GM12878 (cell line): Measurements from ENCODE around the gene HTRA2. TPM values are rescaled to one million over a fixed set of nuclear protein-coding genes. Genes with fewer than 3 reads are reported as not detected.

ENCODE experiments used
- ASH2L ChIP-seq: fragments of 300-600, 200-600 bp; sonication (generic); IDR thresholded peaks from 2 replicates; pipeline ENCODE4 v1.6.1; 2017; ENCODE audit warnings: low read depth, mild to moderate bottlenecking, borderline replicate concordance
- BCL11A ChIP-seq: IDR thresholded peaks from 2 replicates; pipeline ENCODE4 v1.6.1; 2011; ENCODE audit warnings: low read depth, low read length
- BCL3 ChIP-seq: IDR thresholded peaks from 2 replicates; pipeline ENCODE4 v1.6.1; 2011; ENCODE audit warnings: borderline replicate concordance, low read depth, mild to moderate bottlenecking, moderate library complexity, low read length; ENCODE audit not compliant: insufficient read depth, poor library complexity, severe bottlenecking
- DPF2 ChIP-seq: fragments of 450-650 bp; IDR thresholded peaks from 2 replicates; pipeline ENCODE4 v1.6.1; 2017; ENCODE audit warnings: mild to moderate bottlenecking
- EED ChIP-seq: sonication (generic); IDR thresholded peaks from 2 replicates; pipeline ENCODE4 v1.6.1; 2016; ENCODE audit warnings: antibody characterized with exemption, low read depth
- FOXK2 ChIP-seq: fragments of 450-650 bp; IDR thresholded peaks from 2 replicates; pipeline ENCODE4 v1.6.1; 2017; ENCODE audit warnings: mild to moderate bottlenecking, moderate library complexity
- GATAD2B ChIP-seq: fragments of 450-650 bp; conservative IDR thresholded peaks from 2 replicates; pipeline ENCODE4 v1.6.1; 2017; ENCODE audit warnings: low read depth, mild to moderate bottlenecking, moderate library complexity
- HDAC6 ChIP-seq: fragments of 200-600 bp; sonication (generic); IDR thresholded peaks from one replicate; pipeline ENCODE4 v1.8.0; 2017; ENCODE audit warnings: antibody characterized with exemption; ENCODE audit not compliant: unreplicated experiment
- IKZF1 ChIP-seq: fragments of 450-650 bp; conservative IDR thresholded peaks from 2 replicates; pipeline ENCODE4 v1.6.1; 2017; ENCODE audit warnings: antibody characterized with exemption, mild to moderate bottlenecking
- KDM1A ChIP-seq: fragments of 200-600 bp; sonication (generic); IDR thresholded peaks from 2 replicates; pipeline ENCODE4 v1.6.1; 2016; ENCODE audit warnings: borderline replicate concordance
- NFIC ChIP-seq: IDR thresholded peaks from 2 replicates; pipeline ENCODE4 v1.6.1; 2012; ENCODE audit warnings: low read depth, mild to moderate bottlenecking, inconsistent platforms, low read length, moderate library complexity
- NR2F1 ChIP-seq: fragments of 450-650 bp; conservative IDR thresholded peaks from 2 replicates; pipeline ENCODE4 v1.6.1; 2017; ENCODE audit warnings: mild to moderate bottlenecking
- REST ChIP-seq: IDR thresholded peaks from 2 replicates; pipeline ENCODE4 v1.6.1; 2012; ENCODE audit warnings: mild to moderate bottlenecking, low read depth, low read length
- SMAD5 ChIP-seq: IDR thresholded peaks from 2 replicates; pipeline ENCODE4 v1.6.1; 2016; ENCODE audit warnings: antibody characterized with exemption, low read depth
- SPI1 ChIP-seq: IDR thresholded peaks from 2 replicates; pipeline ENCODE4 v1.6.1; 2011; ENCODE audit warnings: low read depth, mild to moderate bottlenecking, low read length, moderate library complexity, borderline replicate concordance; ENCODE audit not compliant: insufficient read depth
- STAT3 ChIP-seq: IDR thresholded peaks from 2 replicates; pipeline ENCODE4 v1.6.1; 2011; ENCODE audit warnings: low read depth, low read length, improper control_type of control experiment
- YBX1 ChIP-seq: fragments of 450-650 bp; IDR thresholded peaks from 2 replicates; pipeline ENCODE4 v1.6.1; 2016; ENCODE audit warnings: antibody characterized with exemption
- YY1 ChIP-seq: IDR thresholded peaks from 2 replicates; pipeline ENCODE4 v1.6.1; 2011; ENCODE audit warnings: low read depth, mild to moderate bottlenecking, low read length
- ZBTB33 ChIP-seq: fragments of 450-650 bp; IDR thresholded peaks from 2 replicates; pipeline ENCODE4 v1.6.1; 2017; ENCODE audit warnings: mild to moderate bottlenecking
- ZNF217 ChIP-seq: fragments of 450-650 bp; IDR thresholded peaks from 2 replicates; pipeline ENCODE4 v1.6.1; 2017; ENCODE audit warnings: antibody characterized with exemption, mild to moderate bottlenecking
- polyA plus RNA-seq, 11 experiments: library from polyadenylated mRNA; depleted of rRNA in 4 of 11; unstranded in 6 of 11; stranded (reverse) in 5 of 11; fragments of >200 nt; fragmentation: Nextera tagmentation in 4 of 11; fragmentation: Illumina TruSeq in 1 of 11; extraction: Ambion mirVana in 4 of 11; extraction: Trizol in 1 of 11; gene quantifications; 1 replicate in 1 of 11; 2 replicates in 10 of 11; pipeline versions ENCODE4 v1.2.1 to v1.2.3, GENCODE V29; 2011 to 2016; ENCODE audit warnings: inconsistent platforms in 2 of 11, missing spikeins in 2 of 11, low read depth in 1 of 11
- total RNA-seq, 4 experiments: library from RNA; depleted of rRNA in 3 of 4; stranded (reverse); fragments of >200 nt in 3 of 4; fragmentation: Illumina TruSeq in 1 of 4; extraction: Trizol in 1 of 4; gene quantifications; 2 replicates each; pipeline versions ENCODE4 v1.2.1 to v1.2.3, GENCODE V29; 2013 to 2021
- TF ChIP-seq, protein P1 (sequence below): fragments of 450-650 bp; IDR thresholded peaks from 2 replicates; pipeline ENCODE4 v1.6.1; 2017; ENCODE audit warnings: borderline replicate concordance

Gene HTRA2
- total and polyA plus RNA-seq, 10 of the 15 experiments (the other 5 are each of a cell fraction or from before 2014, with no cell fraction given): 42.3 to 73.9 (median 54.6) TPM

- TF ChIP-seq YY1: peak; percentile 95
- no peak for TF ChIP-seq YBX1
- peak; percentile 96 for TF ChIP-seq DPF2
- TF ChIP-seq NR2F1: 0 out of 2 replicates have a peak, but pooled peaks have one; percentile 43
- TF ChIP-seq, protein P1, sequence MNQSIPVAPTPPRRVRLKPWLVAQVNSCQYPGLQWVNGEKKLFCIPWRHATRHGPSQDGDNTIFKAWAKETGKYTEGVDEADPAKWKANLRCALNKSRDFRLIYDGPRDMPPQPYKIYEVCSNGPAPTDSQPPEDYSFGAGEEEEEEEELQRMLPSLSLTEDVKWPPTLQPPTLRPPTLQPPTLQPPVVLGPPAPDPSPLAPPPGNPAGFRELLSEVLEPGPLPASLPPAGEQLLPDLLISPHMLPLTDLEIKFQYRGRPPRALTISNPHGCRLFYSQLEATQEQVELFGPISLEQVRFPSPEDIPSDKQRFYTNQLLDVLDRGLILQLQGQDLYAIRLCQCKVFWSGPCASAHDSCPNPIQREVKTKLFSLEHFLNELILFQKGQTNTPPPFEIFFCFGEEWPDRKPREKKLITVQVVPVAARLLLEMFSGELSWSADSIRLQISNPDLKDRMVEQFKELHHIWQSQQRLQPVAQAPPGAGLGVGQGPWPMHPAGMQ: no peak; the same call in 1 of the 2 replicates
- TF ChIP-seq KDM1A: no peak
- peak; percentile 95 for TF ChIP-seq NFIC
- TF ChIP-seq ASH2L: no peak
- TF ChIP-seq ZNF217: no peak
- peak; percentile 76 for TF ChIP-seq BCL3
- TF ChIP-seq BCL11A: peak; percentile 90
- no peak for TF ChIP-seq SMAD5
- no peak; the same call in 1 of the 2 replicates for TF ChIP-seq GATAD2B
- peak; percentile 34; the same call in 1 of the 2 replicates for TF ChIP-seq SPI1
- TF ChIP-seq IKZF1: peak; percentile 94
- 0 out of 2 replicates have a peak, but pooled peaks have one; percentile 63 for TF ChIP-seq STAT3
- TF ChIP-seq FOXK2: no peak
- peak; percentile 96 for TF ChIP-seq EED
- no peak for TF ChIP-seq ZBTB33
- no peak for TF ChIP-seq HDAC6
- TF ChIP-seq REST: no peak
These were observed 41.3 kb downstream of the HTRA2 start (continued) for GRCh38 chr2:74571058-74571457.
